Coronary artery (tissue), 2 donors: ENCODE results near the gene JAZF1.

ENCODE experiments used
- DNase-seq: peaks from one replicate; pipeline ENCODE4 v3.0.0-alpha.2; 2017; ENCODE audit warnings: low spot score
- H3K27ac ChIP-seq, 2 donors: fragments of 200-600 bp; sonication (generic); one replicate each; pipeline ENCODE4 v1.5.1; 2016 to 2019
- H3K4me3 ChIP-seq: fragments of 200-600 bp; sonication (generic); 2 replicates; pipeline ENCODE4 v1.5.1; 2016; ENCODE audit warnings: mild to moderate bottlenecking, moderate library complexity
- CTCF ChIP-seq: fragments of 200-600 bp; sonication (generic); IDR thresholded peaks from one replicate; pipeline ENCODE4 v1.5.1; 2019; ENCODE audit warnings: antibody characterized with exemption

JAZF1 gene

GRCh38 chr7:28203508-28204240 is 23.1 kb upstream of the JAZF1 start:
- TF ChIP-seq CTCF, result no peak
- Histone ChIP-seq H3K27ac (no peak overlapping the region), H3K4me3 (no peak overlapping the region)
- no peak for DNase-seq

GRCh38 chr7:28202222-28202621 is 21.6 kb upstream of the JAZF1 start:
- no peak for TF ChIP-seq CTCF
- DNase-seq, result no peak
- no peak overlapping the region for H3K4me3 ChIP-seq
- H3K27ac ChIP-seq, result no peak overlapping the region

GRCh38 chr7:28201131-28201530 is 20.5 kb upstream of the JAZF1 start:
- TF ChIP-seq CTCF, result no peak
- DNase-seq, result no peak
- no peak overlapping the region for H3K4me3 ChIP-seq
- H3K27ac ChIP-seq, result no peak overlapping the region

- no peak for DNase-seq
- H3K4me3 ChIP-seq, result no peak overlapping the region
- no peak overlapping the region for H3K27ac ChIP-seq
- TF ChIP-seq CTCF, result no peak
Observed at GRCh38 chr7:28200598-28200997, 20.0 kb upstream of the JAZF1 start.

GRCh38 chr7:28199021-28199510 is 18.5 kb upstream of the JAZF1 start:
- no peak overlapping the region for H3K27ac ChIP-seq
- no peak for TF ChIP-seq CTCF
- DNase-seq, result no peak
- no peak overlapping the region for H3K4me3 ChIP-seq

GRCh38 chr7:28195910-28196620 is 15.5 kb upstream of the JAZF1 start:
- no peak for TF ChIP-seq CTCF
- no peak overlapping the region for H3K27ac ChIP-seq
- no peak overlapping the region for H3K4me3 ChIP-seq
- DNase-seq, result no peak
